ENCODE measurements around the gene CORIN. TPM values are rescaled to one million over a fixed set of nuclear protein-coding genes. Genes with fewer than 3 reads are reported as not detected.

The CORIN gene
- total and polyA plus RNA-seq, 2 donors (not counting 3 experiments of a cell fraction or from before 2014, with no cell fraction given): 0.07 to 0.40 TPM

- Histone ChIP-seq H3K4me3 (replicated peaks in 1 of 3; ENCODE audit: insufficient read depth in 1 of 3, low read depth in 1 of 3, low read length in 3 of 3) (no peak overlapping the region), H3K27ac (ENCODE audit: insufficient read depth, low read depth, low read length) (no peak overlapping the region), H3K9ac (replicated peaks; ENCODE audit: extremely low read depth, insufficient read depth, low read length) (no peak overlapping the region), H3K27me3 (ENCODE audit: control insufficient read depth in 2 of 2, insufficient read depth in 2 of 2, low read length in 2 of 2) (no peaks in the 10 kb centered on the region), H3K4me1 (ENCODE audit: control insufficient read depth, extremely low read depth, insufficient read depth, low read length) (no peaks in the 10 kb centered on the region), H3K36me3 (ENCODE audit: control insufficient read depth in 2 of 2, extremely low read depth in 1 of 2, insufficient read depth in 2 of 2, low read length in 2 of 2) (no peaks in the 10 kb centered on the region), H3K79me2 (ENCODE audit: control insufficient read depth, insufficient read depth, low read length) (no peaks in the 10 kb centered on the region), H3K9me1 (replicated peaks; ENCODE audit: control insufficient read depth, extremely low read depth, insufficient read depth, low read length) (no peaks in the 10 kb centered on the region), H3K9me3 (replicated peaks; ENCODE audit: control insufficient read depth, insufficient read depth, low read length) (no peaks in the 10 kb centered on the region), H3K4me2 (ENCODE audit: insufficient read depth, low read length) (no peak overlapping the region), H2AFZ (ENCODE audit: low read depth, low read length) (no peak overlapping the region), H4K20me1 (replicated peaks; ENCODE audit: control insufficient read depth, extremely low read depth, insufficient read depth, low read length) (no peaks in the 10 kb centered on the region)
- BruUV-seq (replicated peaks): no TSS peak
- DNase-seq (ENCODE audit: low read depth, low spot score) (no peak), FAIRE-seq (no peak)
- ChIA-PET CTCF (interaction anchor here (0.9 to 1.3 kb wide), 2 partner anchors 13 to 213 kb away, joined by 3 to 5 read pairs; no protein-coding TSS in a partner anchor), POLR2A (no interaction called here)
- dilution Hi-C loops (cut with MboI; ENCODE audit: extremely low pct_ligation_motif_present, low sequenced_read_pairs): no loop called here
- TF ChIP-seq MYC (IDR thresholded peaks at IDR 0.05; ENCODE audit: low read depth, low read length): no peak
- no peak for TF ChIP-seq FOS (IDR thresholded peaks at IDR 0.05; ENCODE audit: borderline replicate concordance, insufficient read depth, low read length)
- TF ChIP-seq EZH2 (IDR thresholded peaks at IDR 0.05; ENCODE audit: borderline replicate concordance, low read depth, low read length, severe bottlenecking): no peak
- no peak for TF ChIP-seq POLR2A (IDR thresholded peaks at IDR 0.05; ENCODE audit: low read depth, low read length)
- TF ChIP-seq JUN (IDR thresholded peaks at IDR 0.05; ENCODE audit: borderline replicate concordance, insufficient read depth, insufficient read length, low read depth): no peak
- TF ChIP-seq, protein P1, sequence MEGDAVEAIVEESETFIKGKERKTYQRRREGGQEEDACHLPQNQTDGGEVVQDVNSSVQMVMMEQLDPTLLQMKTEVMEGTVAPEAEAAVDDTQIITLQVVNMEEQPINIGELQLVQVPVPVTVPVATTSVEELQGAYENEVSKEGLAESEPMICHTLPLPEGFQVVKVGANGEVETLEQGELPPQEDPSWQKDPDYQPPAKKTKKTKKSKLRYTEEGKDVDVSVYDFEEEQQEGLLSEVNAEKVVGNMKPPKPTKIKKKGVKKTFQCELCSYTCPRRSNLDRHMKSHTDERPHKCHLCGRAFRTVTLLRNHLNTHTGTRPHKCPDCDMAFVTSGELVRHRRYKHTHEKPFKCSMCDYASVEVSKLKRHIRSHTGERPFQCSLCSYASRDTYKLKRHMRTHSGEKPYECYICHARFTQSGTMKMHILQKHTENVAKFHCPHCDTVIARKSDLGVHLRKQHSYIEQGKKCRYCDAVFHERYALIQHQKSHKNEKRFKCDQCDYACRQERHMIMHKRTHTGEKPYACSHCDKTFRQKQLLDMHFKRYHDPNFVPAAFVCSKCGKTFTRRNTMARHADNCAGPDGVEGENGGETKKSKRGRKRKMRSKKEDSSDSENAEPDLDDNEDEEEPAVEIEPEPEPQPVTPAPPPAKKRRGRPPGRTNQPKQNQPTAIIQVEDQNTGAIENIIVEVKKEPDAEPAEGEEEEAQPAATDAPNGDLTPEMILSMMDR (IDR thresholded peaks at IDR 0.05; ENCODE audit: extremely low read depth in 1 of 2, insufficient read depth in 1 of 2, low read depth in 1 of 2, low read length in 2 of 2): no peak
- TF ChIP-seq POLR2AphosphoS5 (IDR thresholded peaks at IDR 0.05; ENCODE audit: insufficient read depth, low read depth, low read length): no peak
- TF ChIP-seq, protein P2, sequence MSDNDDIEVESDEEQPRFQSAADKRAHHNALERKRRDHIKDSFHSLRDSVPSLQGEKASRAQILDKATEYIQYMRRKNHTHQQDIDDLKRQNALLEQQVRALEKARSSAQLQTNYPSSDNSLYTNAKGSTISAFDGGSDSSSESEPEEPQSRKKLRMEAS (IDR thresholded peaks at IDR 0.05; ENCODE audit: insufficient read depth, insufficient read length): no peak
- TF ChIP-seq GATA2 (IDR thresholded peaks at IDR 0.05; ENCODE audit: insufficient read depth, insufficient read length, low read depth, low read length): no peak
- intact Hi-C loops (cut with micrococcal nuclease): no loop called here
Measured at GRCh38 chr4:47642985-47643760, 194.7 kb downstream of the CORIN start.
